Kidney epithelial cell (primary cell): Measurements from ENCODE around the gene CIB2. TPM values are rescaled to one million over a fixed set of nuclear protein-coding genes. Genes with fewer than 3 reads are reported as not detected.

Experiments used
- DNase-seq: peaks from one replicate; pipeline ENCODE4 v3.0.0-alpha.2; 2010; ENCODE audit warnings: low read depth
- H3K27me3 ChIP-seq: 2 replicates; pipeline ENCODE4 v1.6.0; 2011; ENCODE audit warnings: low read length; ENCODE audit not compliant: control insufficient read depth, insufficient read depth
- H3K36me3 ChIP-seq: 2 replicates; pipeline ENCODE4 v1.5.1; 2011; ENCODE audit warnings: low read length; ENCODE audit not compliant: control insufficient read depth, insufficient read depth
- H3K4me3 ChIP-seq: 2 replicates; pipeline ENCODE4 v1.5.1; 2011; ENCODE audit warnings: low read depth, mild to moderate bottlenecking, control low read depth, low read length
- CTCF ChIP-seq: IDR thresholded peaks from 2 replicates; pipeline ENCODE4 v1.5.1; 2011; ENCODE audit warnings: mild to moderate bottlenecking, moderate library complexity, low read length, control low read depth, inconsistent platforms; ENCODE audit not compliant: insufficient read depth, poor library complexity, severe bottlenecking
- total RNA-seq: library from RNA; depleted of rRNA; stranded (reverse); fragments of >200 nt; gene quantifications from 2 replicates; pipeline ENCODE4 v1.2.3, GENCODE V29; 2015

The CIB2 gene
- total RNA-seq, 1 donor from 2014 or later: 16.3 TPM

DNA sequence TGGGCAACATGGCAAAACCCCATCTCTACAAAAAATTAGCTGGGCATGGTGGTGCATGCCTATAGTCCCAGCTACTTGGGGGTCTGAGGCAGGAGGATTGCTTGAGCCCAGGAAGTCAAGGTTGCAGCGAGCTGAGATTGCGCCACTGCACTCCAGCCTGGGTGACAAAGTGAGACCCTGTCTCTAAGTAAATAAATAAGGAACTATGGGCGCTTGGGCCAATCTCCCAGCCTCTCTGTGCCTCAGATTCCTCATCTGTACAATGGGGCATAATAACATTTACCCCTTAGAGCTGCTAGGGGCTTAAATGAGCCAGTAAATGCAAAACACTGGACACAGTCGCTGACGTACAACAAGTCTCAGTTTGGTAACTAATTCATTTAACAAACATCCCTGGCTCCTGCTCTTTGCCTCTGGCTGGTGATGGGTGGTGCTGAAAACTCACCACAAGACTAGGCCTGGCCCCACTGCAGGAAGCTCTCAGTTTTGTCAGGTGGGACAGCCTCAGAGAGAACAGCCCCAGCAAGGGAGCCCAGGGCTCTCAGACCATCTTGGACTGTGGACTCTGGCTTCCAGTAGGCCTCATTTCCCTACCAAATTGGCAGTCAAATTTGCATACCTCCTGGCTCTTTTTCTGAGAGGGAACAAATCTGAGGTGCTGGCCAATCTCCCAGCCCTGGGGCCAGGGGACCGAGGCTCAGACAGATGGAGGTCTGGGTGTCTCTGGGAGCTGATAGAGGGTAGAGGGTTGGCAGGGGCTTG is 47.4 kb downstream of the CIB2 start:
- Histone ChIP-seq H3K4me3 (no peak overlapping the region), H3K36me3 (no peaks in the 10 kb centered on the region), H3K27me3 (no peaks in the 10 kb centered on the region)
- no peak for TF ChIP-seq CTCF
- DNase-seq: no peak

GRCh38 chr15:78083186-78083585 is 48.1 kb downstream of the CIB2 start:
- TF ChIP-seq CTCF: no peak

GRCh38 chr15:78082743-78083110 is 48.5 kb downstream of the CIB2 start:
- no peaks in the 10 kb centered on the region for H3K27me3 ChIP-seq
- no peak for TF ChIP-seq CTCF
- no peak for DNase-seq

More at GRCh38 chr15:78083186-78083585, 48.1 kb downstream of the CIB2 start:
- Histone ChIP-seq H3K36me3 (no peaks in the 10 kb centered on the region), H3K27me3 (no peaks in the 10 kb centered on the region), H3K4me3 (no peak overlapping the region)
- DNase-seq: no peak

GRCh38 chr15:78082106-78082742 is 49.0 kb downstream of the CIB2 start:
- TF ChIP-seq CTCF: no peak
- Histone ChIP-seq H3K36me3 (no peaks in the 10 kb centered on the region), H3K27me3 (no peaks in the 10 kb centered on the region), H3K4me3 (no peak overlapping the region)
- DNase-seq: no peak

More at GRCh38 chr15:78082743-78083110, 48.5 kb downstream of the CIB2 start:
- no peaks in the 10 kb centered on the region for H3K36me3 ChIP-seq
- H3K4me3 ChIP-seq: no peak overlapping the region

DNA sequence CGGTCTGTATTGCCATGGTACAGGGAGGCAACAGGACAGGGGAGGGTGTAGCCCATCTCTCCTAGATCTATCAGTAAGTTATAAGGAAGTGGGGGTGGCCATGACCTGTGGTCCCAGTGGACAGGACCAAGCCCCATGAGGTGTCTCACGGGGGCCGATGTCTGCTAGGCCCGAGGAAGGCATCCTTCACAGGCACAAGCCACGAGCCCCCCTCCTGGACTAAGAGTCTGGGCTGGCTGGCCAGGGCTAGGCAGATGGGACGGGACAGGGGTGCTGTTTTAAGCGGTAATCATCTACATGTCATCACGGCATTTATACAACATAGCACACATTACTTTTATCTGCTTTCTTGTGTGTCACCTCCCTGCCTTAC is 51.2 kb downstream of the CIB2 start:
- no peak overlapping the region for H3K4me3 ChIP-seq
- no peak for DNase-seq
- TF ChIP-seq CTCF: no peak
- H3K27me3 ChIP-seq: no peaks in the 10 kb centered on the region
- H3K36me3 ChIP-seq: no peaks in the 10 kb centered on the region
